Midbrain (tissue), 1 donor: ENCODE results near the gene WFIKKN2.
"Not testable (repeated sequence)": the region's sequence is repeated elsewhere in the genome, so short reads cannot be mapped to it uniquely, and the experiment has no call there.

ENCODE experiments used
- DNase-seq: peaks from one replicate; lab custom pipeline; 2025; lab: John Stamatoyannopoulos, UW

WFIKKN2 gene, protein sequence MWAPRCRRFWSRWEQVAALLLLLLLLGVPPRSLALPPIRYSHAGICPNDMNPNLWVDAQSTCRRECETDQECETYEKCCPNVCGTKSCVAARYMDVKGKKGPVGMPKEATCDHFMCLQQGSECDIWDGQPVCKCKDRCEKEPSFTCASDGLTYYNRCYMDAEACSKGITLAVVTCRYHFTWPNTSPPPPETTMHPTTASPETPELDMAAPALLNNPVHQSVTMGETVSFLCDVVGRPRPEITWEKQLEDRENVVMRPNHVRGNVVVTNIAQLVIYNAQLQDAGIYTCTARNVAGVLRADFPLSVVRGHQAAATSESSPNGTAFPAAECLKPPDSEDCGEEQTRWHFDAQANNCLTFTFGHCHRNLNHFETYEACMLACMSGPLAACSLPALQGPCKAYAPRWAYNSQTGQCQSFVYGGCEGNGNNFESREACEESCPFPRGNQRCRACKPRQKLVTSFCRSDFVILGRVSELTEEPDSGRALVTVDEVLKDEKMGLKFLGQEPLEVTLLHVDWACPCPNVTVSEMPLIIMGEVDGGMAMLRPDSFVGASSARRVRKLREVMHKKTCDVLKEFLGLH

DNA sequence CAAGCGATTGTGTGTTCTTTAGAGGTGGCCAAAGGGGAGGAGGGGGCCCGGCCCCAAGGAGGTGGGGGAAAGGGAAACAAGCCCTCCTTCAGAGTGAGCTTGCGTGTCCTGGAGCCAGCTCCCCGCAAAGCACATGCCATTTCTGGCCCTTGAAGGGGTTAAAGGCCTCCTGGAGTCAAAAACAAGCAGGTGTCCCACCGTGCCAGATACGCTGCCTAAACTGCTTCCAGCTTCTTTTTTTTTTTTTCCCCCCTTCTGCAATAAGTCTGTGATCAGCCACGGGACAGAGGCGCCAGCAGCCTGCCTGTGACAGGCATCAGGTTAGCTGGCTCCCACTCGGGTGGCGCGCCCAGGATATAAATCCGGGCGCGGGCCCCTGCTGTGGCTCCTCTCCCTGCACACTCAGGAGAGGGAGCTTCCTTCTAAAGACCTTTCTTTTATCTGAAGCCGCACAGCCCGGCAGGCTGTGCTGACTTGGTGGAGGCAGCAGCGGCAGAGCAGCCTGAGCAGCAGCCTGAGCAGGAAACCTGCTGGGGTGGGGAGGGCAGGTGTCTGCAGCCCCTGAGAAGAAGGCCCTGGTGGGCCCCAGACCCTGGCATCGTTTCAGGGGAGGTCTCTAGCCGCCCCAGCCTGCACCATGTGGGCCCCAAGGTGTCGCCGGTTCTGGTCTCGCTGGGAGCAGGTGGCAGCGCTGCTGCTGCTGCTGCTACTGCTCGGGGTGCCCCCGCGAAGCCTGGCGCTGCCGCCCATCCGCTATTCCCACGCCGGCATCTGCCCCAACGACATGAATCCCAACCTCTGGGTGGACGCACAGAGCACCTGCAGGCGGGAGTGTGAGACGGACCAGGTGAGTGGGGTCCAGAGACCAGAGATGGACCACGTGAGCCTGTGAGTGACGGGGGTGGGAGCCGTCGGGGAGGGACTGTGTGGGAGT lies at the start of gene WFIKKN2:
TSS of gene WFIKKN2 (plus strand) at position 286 of the 934 bp plus-strand sequence. CDS start at position 638, 352 bp downstream.
- no peak for DNase-seq

DNA sequence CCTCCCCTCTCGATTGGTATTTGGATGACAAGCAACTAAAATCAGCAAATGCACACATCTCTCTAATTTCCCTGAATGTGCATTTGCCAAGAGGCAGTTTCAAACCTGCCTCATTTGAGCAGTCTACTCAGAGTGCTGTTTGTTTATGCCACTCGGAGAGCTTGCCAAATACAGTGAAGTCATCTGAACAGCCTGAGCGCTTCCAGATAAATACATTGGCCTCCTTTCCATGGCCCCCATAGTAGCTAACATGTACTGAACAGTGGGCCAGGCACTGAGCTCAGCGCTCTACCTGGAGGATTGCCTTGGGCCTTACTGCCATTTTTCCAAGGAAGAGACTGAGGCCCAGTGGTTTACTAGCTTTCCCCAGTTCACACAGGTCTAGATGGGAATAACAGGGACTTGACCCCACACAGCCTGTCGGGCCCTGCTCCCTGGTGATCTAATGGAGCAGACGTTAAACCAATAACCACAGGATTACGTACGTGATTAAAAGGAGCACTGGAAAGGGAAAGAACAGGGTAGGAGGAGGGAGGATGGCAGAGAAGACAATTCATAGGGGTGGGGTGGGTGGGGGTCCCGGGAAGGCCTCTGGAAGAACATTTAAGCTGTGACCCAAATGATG lies 49.3 kb upstream of the WFIKKN2 start:
- peak; percentile 34 for DNase-seq

DNA sequence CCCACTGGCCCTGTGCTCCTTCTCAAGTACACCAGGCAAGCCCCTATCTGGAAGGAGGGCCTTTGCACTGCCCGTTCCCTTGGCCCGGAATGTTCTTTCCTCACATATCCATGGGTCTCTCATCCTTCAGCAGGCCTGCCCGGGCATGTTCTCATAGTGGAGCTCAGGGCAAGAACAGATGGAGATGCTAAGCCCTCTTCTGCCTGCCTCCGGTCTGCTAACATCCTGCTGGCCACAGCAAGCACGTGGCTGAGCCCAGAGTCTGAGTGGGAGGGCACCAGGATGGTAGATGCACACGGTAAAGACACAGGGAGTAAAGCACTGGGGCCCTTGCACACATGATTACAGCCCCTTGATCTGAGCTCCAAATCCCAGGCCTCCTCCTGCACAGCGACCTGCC lies 48.3 kb upstream of the WFIKKN2 start:
- no peak for DNase-seq

DNA sequence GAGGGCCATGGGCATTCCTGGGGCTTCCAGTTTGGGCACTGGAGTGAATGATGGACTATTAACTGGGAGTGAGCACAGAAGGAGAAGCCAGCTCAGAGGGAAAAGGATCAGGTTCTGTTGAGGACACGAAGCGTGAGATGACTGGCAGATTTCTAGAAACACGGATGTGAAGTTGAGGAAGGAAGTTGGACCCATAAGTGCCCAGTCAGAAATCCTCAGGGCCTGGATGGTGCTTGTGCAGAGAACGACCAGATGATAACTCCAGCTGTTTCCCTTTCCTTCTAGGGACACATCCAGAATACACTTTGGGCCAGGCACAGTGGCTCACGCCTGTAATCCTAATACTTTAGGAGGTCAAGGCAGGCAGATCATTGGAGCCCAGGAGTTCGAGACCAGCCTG lies 44.8 kb upstream of the WFIKKN2 start:
- no peak for DNase-seq

DNA sequence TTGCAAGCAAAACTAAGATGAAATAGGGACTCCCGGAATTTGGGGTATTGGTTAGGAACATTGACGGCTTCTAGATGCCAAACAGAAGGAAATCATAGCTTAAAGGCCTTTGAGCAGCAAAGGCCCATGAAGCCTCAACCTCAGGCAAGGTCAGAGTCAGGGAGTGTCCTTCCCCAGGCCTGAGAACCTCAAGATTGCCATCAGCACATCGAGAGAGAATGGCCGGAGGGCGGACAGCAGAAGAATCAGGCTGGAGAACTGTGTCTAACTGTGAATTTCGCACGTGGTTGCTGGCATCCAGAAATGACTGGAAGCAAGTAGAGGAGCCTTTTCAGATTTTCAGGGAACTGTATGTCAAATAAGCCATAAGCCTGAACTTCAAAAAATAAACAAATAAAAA lies 43.3 kb upstream of the WFIKKN2 start:
- no peak for DNase-seq

DNA sequence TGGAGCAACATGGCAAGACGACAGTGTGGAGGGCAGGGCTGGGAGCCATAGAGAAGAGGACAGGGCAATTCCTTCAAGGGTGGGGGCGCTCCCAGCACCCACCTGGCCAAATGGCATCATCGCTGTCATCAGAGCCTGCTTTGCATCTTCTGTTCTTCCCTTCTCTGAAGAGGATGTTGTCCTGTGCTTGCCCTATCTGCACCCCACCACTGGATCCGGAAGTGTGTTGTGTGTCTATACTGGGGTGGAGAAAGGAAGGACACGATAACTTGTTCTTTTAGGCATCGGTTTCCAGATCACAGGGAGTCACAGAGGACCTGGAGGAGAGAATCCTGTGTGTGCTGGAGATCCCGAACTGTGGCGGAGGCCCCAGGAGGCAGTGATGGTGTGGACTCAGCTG lies 42.4 kb upstream of the WFIKKN2 start:
- DNase-seq, result no peak

DNA sequence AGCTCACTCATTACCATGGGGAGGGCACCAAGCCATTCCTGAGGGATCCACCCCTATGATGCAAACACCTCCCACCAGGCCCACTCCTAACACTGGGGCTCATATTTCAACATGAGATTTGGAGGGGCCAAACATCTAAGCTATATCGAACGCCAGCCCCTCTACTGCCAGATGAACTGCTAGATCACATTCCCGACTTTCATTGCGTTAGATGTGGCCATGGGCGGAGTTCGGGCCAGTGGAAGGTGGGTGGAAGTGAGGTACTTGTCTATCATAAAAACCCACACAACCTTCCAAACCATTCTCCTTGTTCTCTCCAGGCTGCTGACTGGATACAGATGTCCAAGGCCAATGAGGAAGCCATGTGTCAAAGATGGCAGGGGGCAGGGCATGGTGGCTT lies 41.0 kb upstream of the WFIKKN2 start:
- no peak for DNase-seq

DNA sequence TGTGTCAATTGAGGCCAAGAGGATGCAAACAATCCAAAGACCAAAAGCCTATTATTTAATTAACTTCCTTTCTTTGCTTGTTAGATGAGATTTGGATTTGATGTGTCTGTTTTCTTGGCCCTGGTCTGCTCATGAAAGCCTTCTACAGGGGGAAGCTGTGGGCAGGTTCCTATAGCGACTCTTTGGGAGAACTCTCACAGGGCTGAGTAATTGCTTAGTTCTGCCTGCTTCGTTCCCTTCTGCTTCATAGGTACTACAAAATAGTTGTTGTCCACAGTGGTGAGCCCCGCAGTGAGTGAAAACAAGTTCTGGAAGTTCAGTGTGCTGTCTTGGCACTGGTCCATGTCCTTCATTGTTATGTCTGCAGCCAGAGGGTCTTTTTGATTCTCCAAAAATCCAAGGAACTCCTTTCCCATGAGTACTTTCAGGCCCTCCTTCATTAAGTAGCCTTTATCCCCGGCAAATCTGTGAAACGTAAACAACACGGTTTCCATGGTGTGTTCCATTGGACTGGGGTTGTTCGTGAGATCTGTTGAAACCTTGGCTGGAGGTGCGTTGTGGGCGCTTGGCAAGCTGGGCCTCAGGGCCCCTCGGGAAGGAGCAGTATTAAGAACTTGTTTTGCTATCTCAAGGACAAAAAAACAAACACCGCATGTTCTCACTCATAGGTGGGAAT lies 38.1 kb upstream of the WFIKKN2 start:
- DNase-seq, result no peak

DNA sequence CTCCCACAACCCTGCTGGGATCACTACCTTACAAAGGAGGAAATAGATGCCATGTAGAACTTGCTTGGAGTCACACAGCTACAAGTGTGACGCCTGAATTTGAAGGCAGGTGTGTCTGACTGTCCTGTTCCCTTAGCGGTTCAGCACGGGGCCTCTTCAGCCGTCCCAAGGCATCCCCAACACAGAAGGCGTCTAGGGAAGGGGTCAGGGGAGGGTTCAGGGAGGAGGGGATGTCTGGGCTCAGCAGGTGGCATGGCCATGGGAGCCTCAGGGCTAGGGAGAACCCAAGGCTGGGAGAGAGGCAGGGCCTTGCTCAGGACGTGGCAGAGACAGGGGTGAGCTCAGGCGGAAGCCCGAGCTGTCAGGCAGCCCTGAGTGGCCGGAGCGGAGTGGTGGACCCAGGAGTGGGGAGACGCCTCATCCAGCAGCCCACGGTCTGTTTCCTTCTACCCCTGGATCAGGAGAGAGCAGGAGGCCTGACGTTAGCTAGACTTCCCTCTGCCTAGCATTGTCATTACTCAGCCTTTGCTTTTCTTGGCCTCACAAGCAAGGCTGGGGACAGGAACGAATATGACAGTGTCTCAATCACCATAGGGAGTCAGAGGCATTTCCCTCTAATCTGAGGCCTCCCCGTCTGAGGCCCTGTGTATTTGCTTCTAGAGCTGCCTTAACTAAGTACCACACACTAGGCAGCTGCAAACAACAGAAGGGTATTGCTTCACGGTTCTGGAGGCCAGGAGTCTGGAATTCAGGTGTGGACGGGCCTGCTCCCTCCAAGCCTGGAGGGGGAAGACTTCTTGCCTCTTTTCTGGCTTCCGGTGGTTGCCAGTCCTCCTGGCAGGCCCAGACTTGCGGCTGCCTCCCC lies 36.7 kb upstream of the WFIKKN2 start:
- no peak for DNase-seq

DNA sequence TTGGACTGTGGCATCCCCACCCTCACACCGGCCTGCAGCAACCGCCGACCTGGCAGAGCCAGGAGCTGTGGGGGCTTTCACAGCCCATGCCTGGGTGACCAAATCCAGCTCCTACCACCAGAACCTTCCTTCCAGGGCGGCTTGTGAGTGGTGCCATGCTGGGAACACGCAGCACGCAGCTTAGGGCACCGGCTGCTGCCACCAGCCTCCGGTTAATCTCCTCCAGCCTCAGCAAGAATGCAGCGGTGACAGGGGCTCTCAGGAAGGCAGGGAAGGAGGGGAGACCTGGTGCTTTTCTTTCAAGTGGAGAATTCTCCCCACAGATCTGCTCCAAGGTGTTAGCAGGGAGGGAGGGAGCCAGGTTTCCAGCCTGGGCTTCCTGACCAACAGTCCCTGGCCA lies 35.8 kb upstream of the WFIKKN2 start:
- DNase-seq, result no peak

DNA sequence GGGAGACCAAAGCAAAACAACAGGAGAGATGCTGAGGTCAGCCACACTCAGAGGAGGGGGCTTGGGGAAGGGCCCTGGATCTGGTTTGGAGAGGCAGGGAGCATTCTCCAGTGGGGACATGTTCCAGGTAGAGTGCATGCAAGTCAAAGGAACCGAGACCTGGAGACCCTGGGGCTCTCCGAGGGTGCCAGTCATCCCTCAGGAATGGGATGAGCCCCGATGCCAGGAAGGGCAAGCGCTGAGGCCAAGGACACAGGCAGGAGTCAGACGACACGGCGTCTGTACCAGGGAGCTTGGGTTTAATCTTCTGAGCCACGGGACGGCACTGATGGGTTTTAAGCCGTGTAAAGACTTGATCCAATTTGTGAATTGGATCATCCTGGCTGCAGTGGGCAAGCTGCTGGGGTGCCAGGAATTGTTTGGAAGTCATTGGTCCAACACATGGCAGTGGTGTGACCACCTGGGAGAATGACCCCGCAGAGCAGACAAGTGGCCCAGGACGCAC lies 35.1 kb upstream of the WFIKKN2 start:
- DNase-seq, result no peak

DNA sequence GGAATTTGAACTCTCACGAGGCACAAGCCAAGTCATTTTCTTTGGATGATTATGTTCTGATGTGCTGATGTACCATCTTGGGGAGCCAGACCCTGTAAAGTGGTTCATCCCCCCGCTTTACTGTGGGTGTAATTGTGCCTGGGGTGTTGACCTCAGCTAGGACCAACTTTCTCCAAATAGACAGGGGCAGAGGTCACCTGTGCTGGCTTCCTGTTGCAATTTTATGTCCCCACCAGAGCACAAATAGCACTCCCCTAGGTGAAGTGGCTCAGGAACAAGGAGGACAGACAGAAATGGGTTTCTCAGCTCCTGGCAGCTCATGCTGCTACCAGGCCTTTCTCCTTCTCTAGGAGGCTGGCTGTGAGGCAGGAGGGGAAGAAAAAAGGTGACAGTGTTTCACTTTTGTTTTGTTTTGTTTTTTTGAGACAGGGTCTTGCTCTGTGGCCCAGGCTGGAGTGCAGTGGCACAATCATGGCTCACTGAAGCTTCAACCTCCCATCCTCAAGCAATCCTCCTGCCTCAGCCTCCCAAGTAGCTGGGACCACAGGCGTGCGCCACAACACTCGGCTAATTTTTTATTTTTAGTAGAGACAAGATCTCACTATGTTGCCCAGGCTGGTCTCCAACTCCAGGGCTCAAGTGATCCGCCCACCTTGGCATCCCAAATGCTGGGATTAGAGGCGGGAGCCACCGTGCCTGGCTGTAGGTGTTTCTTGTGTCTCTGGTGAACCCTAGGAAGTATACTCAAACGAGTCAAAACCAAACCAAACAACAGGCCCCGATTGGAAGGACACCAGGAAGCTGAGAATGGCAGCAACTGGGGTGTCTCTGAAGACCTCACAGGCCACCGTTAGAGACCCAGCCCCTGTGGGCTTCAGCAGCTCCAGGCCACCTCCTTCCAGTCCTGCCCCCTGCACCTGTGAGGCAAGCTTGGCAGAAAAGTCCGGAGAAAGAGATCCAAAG lies 32.5 kb upstream of the WFIKKN2 start:
- no peak for DNase-seq

DNA sequence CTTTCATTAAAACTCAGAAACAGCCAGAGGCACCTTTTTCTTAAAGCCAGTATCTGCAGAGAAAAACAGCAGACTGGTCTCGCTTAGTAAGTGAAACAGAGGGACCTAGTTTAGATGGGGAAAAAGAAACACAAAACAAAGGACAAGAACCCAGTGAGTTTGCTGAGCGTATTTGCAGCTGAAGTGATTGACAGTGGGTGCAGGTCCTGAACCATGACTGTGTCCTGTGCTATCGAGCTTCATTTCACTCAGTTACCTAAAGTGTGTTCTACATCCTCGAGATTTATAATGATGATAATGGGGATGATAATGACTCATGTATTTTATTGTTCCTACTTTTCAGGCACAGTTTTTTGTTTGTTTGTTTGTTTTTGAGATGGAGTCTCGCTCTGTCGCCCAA lies 31.7 kb upstream of the WFIKKN2 start:
- no peak for DNase-seq

DNA sequence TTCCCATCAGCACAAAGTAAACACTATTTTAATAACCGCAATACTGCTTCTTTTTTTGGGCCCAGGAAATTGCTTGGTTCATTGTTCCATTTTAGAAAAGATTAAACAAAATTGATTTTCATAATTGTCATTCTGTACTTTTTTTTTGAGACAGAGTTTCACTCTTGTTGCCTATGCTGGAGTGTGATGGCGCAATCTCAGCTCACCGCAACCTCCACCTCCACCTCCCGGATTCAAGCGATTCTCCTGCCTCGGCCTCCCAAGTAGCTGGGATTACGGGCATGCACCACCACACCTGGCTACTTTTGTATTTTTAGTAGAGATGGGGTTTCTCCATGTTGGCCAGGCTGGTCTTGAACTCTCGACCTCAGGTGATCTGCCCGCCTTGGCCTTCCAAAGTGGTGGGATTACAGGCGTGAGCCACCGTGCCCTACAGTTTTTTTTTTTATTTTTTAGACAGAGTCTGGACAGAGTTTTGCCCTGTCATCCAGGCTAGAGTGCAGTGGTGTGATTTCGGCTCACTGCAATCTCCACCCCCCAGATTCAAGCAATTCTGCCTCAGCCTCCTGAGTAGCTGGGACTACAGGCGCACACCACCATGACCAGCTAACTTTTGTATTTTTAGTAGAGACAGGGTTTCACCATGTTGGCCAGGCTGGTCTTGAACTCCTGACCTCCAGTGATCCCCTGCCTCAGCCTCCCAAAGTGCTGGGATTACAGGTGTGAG lies 30.5 kb upstream of the WFIKKN2 start:
- not testable (repeated sequence) for DNase-seq

DNA sequence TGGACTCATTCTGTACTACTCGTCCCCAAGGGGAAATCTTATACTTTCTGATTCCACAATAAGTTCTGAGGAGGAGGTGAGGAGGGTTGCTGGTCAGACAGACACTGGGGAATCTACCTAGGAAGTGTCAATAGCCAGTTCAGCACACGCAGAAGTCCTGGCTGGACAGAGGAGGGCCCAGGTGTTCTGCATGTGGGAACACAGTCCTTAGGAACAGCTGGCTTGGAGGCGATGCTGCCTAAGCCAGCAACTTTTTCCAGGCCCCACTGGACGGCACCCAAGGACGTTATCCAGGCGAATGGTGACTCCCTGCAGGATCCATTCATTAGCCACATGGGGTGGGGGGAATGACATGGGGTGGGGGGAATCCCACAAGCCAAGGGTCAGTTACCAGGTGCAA lies 29.9 kb upstream of the WFIKKN2 start:
- DNase-seq, result no peak

DNA sequence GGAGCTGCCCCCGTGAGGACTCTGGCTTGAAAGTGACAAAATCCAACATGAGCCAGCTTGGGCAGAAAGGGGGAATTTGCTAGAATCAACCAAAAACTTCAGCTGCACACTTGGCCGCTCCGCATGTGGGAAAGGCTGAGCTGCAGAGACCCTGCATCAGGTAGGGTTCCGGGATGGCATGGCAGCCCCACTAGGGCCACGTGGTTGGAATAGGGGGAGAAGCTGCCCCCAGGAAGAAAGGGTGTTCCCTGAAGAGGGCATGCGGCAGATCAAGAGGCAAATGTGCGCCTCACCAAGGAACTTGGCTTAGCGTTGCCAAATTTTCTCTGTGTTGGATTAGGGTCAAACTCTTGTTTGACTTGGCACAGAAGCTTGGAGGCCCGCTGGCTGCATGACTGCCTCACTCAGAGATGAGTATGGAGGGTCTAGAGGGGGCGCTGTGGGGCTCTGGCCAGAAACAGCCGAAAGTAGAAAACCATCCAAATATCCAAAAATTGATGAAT lies 29.2 kb upstream of the WFIKKN2 start:
- no peak for DNase-seq

DNA sequence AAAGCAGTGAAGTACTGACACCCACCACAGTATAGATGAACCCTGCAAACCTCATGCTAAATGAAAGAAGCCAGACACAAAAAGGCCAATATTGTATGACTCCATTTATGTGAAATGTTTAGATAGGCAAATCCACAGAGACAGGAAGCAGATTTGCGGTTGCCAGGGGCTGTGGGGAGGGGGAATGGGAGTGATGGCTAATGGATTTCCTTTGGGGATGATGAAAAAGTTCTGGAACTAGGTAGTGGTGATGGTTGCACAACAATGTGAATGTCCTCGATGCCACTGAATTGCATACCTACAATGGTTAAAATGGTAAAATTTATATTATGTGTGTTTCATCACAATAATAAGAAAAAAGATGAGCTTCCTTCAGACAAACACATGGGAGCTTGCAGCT lies 28.4 kb upstream of the WFIKKN2 start:
- DNase-seq, result no peak

DNA sequence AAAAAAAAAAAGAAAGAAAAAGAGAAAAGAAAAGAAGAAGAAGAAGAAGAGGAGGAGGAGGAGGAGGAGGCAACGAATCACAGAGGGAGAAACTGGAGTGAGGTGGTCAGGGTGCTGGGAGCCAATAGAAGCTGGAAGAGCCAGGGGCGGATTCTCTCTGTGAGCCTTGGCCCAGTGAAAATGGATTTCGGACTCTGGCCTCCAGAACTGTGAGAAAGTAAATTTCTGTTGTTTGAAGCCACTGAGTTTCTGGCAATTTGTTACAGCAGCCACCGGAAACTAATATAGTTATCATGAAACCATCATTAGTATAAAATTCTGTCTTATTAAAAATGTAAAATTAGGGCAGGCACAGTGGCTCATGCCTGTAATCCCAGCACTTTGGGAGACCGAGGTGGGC lies 27.7 kb upstream of the WFIKKN2 start:
- no peak for DNase-seq
